HG03558 (cell line): ENCODE data around the gene MED17.
"Not testable (repeated sequence)": the region's sequence is repeated elsewhere in the genome, so short reads cannot be mapped to it uniquely, and the experiment has no call there.

Experiments used
- ATAC-seq: cut with Tn5 transposase; IDR thresholded peaks from one replicate; pipeline ENCODE4 v1.9.1; 2021; ENCODE audit warnings: moderate number of reproducible peaks; ENCODE audit not compliant: unreplicated experiment; ENCODE audit errors: extremely low read depth

MED17 gene, protein sequence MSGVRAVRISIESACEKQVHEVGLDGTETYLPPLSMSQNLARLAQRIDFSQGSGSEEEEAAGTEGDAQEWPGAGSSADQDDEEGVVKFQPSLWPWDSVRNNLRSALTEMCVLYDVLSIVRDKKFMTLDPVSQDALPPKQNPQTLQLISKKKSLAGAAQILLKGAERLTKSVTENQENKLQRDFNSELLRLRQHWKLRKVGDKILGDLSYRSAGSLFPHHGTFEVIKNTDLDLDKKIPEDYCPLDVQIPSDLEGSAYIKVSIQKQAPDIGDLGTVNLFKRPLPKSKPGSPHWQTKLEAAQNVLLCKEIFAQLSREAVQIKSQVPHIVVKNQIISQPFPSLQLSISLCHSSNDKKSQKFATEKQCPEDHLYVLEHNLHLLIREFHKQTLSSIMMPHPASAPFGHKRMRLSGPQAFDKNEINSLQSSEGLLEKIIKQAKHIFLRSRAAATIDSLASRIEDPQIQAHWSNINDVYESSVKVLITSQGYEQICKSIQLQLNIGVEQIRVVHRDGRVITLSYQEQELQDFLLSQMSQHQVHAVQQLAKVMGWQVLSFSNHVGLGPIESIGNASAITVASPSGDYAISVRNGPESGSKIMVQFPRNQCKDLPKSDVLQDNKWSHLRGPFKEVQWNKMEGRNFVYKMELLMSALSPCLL

DNA sequence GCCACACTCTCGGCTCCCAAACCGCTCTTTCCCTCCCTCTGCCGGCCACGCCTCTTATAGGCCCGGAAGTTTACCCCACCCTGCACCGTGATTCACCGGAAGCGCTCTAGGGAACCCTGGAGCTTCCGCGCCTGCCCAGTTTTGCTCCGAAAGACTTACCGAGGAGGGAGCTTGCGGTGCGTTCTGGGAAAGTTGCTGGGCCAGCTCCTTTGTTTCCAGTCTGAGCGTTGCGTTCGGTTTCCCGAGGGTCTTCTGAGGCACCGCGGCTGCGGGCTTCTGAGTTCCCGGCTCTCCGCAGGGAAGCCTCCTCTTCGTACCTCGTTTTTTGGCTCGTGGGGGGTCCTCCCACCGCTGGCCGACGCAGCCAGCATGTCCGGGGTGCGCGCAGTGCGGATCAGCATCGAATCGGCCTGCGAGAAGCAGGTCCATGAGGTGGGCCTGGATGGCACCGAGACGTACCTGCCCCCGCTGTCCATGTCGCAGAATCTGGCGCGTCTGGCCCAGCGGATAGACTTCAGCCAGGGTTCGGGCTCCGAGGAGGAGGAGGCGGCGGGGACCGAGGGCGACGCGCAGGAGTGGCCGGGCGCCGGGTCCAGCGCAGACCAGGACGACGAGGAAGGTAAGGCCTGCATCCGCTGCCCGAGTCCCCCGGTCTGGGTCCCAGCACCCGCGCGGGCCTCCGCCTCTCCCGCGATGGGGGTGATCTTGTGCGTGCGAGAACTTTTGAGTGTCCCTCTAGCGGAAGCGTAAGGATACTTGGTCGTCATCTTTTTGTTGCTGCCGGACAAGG, at the start of gene MED17:
MED17 (plus strand) TSS at position 138 of the 790 bp plus-strand sequence; CDS start at position 370, 232 bp downstream.
- ATAC-seq = peak; percentile 94

DNA sequence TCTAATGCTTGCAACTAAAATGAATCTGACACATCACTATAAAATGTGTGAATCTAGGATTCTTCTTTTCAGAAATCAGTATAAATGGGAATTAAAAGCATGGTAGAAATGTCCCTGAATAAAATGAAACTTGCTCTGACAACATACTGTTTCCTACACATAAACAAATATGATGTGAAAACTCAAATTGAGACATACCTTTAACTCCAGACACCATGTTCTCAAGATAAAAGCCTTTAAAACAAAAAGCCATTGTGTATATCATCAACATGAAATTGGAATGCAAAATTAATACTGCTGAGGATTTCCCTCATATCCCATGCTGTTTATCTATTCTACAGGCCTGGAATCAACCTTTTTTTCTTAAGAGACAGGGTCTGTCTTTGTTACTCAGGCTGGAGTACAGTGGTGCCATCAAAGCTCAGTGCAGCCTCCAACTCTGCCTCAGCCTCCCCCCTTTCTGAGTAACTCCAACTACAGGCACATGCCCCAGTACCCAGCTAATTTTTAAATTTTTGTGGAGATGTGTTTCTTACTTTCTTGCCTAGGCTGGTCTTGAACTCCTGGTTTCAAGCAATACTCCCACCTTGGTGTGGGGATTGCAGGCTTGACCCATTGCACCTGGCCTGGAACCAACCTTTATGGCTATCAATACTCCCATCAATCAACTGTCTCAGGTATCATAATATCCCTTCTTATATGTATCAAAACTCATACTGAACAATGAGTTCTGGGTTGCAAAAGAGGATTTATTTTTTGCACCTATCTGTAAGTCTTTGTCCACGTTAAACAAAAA, 49.5 kb upstream of the MED17 start:
- no peak for ATAC-seq

DNA sequence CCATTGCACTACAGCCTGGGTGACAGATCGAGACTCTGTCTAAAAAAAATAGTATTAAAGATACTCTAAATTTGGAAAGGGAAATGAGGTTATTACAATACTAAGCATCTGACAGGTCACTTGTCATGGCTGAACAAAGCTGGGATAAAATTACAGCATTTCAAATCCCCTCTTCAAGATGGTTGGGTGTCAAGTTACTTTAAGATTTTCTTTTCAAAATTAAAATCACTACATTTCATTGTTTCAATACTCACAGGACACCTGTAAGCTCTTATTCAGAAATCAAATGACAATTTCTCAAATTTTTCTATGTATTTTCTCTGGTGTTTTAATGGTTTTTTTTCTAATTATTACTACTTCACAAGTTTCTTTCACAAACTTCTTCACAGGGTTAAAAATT, 48.5 kb upstream of the MED17 start:
- ATAC-seq = no peak

DNA sequence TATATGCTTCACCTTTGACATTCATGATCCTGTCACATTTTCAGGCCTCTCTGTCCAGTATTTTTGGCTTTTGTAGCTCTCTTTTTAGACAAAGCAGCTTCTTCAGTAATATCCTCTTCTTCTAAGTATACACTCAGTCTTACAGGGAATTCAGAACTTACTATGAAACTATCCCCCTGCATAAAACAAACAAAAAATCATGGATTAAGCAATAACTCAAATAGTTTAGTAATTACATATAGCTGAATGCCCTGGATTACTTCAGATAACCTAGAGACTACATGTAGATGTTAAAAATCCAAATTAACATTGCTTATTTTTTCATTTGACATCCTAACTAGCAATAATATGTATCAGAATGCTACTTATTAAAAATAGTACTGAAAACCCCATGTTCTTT, 48.0 kb upstream of the MED17 start:
- no peak for ATAC-seq

DNA sequence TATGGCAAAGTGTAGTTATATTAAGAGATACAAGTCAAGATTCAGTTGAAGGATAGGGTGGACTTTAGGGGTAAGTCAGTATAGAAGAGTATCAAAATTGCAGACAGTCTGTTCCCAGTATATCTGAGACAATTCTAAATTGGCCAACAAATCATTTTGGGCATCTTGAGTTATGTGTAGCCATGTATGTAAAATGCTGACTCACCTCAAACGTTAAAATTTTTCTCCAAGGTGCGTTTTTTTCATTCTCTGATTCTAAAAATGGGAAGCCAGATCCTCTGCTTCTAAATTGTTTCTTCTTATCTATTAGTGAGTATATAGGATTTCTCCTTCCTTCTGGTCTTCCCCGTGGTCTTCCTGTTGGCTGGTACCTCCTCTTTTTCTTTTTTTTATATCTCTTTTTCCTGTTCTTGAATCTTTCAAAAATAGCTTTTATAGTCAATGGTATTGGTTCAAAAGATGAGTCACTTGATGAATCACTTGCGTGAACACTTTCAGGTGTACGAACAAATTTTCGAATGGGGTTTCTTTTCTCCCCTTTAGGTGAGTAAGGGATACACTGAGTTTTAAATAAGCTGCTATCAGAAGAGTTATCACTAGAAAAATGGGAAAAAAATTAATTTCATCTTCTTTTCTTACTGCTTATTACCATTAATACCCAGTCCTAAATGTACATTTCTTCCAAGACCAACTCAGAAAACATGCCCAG, 46.0 kb upstream of the MED17 start:
- ATAC-seq = no peak

DNA sequence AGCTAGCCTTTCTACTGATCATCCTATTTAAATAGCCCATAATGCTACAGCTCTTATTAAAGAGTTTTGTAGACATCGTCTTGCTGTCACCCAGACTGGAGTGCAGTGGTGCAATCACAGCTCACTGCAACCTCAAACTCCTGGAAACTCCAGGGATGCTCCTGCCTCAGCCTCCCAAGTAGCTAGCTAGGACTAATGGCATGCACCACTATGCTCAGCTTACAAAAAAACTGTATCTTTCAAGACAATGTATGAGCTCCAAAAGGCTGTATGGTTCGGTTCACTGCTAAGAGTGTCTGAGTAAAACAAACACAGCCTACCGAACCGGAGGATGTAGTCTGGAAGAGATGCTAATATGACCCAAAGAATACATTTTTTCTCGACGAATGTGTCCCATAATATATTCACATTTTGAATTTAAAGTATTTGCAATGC, 45.4 kb upstream of the MED17 start:
- ATAC-seq = no peak

DNA sequence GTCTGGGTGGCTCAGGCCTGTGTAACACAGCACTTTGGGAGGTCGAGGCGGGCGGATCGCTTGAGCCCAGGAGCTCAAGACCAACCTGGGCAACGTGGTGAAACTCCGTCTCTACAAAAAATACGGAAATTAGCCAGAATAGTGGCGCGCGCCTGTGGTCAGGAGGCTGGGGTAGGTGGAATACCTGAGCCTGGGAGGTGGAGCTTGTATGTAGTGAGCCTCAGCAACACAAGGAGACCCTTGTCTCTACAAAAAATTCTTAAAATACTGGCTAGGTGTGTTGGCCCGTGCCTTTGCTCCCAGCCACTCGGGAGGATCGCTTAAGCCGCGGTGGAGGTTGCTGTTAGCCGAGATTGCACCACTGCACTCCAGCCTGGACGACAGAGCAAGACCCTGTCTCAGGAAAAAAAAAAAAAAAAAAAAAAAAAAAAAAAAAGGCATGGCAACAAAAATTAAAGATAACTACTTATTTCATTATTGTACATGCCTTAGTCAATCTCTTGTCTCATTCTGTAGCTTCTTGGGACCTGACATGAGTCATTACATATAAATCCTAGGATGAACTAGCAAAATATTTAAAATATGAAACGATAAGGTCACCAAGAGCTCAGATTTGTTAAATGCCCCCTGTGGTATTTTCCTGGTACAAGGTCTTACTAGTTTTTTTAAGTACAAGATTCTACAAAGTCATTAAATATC, 43.9 kb upstream of the MED17 start:
- no peak for ATAC-seq

DNA sequence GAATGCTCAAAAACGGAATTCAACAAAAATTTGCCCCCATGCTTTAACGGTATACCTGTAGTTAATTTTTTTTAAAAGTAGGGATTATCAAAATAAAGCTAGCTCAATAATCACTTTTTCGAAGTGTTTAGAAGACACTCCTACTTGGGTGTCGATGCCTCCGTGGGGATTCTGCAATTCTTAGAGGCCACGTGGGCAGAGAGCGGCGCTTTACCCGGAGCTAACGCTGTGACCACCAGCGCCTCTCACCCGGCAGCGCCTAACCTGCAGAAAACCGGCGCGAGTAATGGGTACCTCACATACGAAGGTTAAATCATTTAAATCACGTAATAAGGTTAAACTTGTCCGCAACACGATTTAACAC, 43.4 kb upstream of the MED17 start:
- ATAC-seq = peak; percentile 18

DNA sequence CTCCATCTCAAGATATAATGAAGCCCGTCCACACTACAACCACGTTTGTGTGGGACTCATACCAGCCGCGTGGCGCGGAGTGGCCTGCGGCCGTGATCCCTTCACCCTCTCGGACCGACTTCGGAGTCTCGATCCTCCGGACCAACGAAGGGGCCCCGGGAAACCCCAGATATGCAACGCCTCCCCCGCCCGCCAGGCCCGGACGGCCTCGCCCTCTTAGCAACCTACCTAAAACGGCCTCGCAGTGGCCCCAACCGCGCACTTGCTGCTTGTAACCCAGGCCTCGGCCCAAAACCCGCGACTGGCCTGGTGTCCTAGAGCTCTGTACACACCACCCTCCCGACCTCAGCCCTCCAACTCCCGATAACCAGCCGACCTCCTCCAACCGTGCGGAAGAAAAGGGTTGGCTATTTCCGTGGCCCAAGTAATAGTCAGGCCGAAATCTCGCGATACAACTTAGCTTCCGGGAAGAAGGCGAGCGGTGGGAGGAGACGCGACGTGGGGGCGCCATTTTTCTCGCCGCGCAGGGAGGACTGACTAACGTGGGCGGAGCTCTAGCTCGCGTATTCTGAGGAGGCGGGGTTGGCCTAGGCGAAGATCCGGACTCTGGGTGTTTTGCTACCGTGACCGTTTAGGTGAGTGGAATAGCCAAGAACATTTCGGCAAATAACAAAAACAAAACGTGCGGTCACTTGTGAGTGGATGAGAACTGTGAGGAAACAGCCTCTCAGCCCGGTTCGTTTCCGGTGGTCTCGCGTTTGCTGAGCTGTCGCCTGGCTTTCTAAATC, 42.8 kb upstream of the MED17 start, which contains the start of the genes C11orf54 and TAF1D:
C11orf54 (plus strand) TSS at position 579 of the 788 bp plus-strand sequence. CDS start 5,722 bp downstream, outside the sequence.
TAF1D (minus strand) TSS at position 402 of the 788 bp plus-strand sequence. CDS start 2,191 bp downstream, outside the sequence.
- ATAC-seq = peak; percentile 75

DNA sequence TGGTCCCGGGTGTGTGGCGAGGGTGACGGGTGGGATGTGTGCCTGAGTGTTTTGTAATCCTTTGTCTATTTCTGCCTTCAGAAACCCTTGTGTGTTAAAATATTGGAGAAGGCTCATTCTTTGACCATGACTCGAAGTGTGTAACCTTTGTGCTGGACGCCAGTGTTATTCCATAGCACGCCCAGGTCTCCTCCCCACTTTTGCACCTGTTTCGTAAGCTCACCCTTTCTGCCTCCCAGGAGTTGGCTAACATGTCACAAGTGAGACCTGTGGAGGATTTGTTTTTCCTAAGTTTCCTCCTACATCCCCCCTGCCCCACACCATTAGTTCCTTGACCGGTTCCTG, 42.2 kb upstream of the MED17 start:
- no peak for ATAC-seq

DNA sequence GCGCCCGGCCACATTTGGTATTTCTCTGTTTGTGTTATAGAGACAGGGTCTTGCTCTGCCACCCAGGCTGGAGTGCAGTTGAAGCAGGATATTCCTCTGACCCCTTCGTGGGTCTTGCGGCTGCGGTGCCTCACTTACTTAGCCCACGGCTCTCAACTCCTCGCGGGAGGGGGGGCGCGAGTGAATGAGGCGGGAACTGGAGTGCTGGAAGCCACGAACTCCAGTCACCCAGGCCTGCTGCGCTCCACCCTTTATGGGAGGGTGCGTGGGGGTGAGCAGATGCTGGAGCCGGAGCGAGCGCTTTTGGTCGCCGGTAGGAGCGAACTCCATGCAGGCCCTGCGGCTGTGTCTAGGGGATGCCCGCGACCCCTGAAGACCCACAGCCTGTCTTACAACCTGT, 40.8 kb upstream of the MED17 start:
- no peak for ATAC-seq

DNA sequence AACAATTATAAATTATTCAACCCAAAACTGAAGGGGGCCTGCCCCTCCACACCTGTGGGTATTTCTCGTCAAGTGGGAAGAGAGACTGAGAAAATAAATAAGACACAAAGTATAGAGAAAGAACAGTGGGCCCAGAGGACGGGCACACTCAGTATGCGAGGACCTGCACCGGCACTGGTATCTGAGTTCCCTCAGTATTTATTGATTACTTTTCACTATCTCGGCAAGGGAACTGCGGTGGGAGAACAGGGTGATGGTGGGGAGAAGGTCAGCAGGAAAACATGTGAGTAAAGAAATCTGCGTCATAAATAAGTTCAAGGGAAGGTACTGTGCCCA, 39.4 kb upstream of the MED17 start:
- no peak for ATAC-seq

DNA sequence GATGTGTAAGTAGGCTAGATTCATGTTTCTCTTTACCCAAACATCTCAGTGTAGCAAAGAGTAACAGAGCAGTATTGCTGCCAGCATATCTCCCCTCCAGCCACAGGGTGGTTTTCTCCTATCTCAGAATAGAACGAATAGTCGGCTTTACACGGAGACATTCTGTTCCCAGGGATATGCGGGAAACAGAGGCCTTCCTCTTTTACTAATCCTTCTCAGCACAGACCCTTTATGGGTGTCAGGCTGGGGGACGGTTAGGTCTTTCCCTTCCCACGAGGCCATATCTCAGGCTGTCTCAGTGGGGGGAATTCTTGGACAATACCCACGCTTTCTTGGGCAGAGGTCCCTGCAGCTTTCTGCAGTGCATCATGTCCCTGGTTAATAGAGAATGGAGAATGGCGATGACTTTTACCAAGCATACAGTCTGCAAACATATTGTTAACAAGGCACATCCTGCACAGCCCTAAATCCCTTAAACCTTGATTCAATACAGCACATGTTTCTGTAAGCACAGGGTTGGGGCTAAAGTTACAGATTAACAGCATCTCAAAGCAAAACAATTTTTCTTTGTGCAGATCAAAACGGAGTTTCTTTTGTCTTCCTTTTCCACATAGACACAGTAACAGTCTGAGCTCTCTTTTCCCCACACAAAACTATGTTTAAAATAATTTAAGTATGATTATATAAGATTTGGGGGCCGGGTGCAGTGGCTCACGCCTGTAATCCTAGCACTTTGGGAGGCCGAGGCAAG, 38.9 kb upstream of the MED17 start:
- not testable (repeated sequence) for ATAC-seq

DNA sequence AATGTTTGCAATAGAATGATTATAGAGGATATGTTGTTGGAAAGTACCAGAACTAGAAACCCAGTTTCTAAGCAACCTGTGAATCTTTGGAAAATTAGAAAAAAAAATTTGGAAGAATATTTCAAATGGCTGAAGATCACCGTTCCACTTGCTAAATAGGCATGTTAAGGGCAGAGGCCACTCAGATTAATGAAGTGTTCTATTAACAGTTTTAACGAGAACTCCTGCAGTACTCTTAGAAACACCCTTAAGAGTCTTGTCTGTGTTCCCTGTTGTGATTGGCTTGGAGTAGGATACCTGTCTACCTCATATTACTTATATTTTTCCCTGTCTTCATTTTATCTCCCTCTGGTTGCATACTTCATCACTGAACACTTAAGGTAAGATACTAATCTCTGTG, 38.0 kb upstream of the MED17 start:
- no peak for ATAC-seq

DNA sequence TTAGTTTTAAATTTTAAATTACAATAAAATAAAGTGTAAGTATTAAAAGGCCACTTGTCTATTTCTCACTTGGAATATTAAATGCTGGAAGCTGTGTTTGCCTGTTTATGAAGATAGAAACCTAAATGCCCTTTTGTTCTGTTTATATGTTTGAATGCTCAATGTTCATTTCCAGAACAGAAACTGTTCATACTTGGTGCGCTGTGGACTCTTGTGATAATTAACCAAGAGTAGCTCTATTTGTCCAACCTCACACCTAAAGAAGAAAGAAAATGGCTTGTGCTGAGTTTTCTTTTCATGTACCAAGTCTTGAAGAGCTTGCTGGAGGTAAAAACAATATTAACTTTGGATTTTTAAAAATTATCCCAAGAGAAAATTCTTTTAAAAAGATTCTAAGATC, 37.0 kb upstream of the MED17 start:
- ATAC-seq = peak; percentile 94

DNA sequence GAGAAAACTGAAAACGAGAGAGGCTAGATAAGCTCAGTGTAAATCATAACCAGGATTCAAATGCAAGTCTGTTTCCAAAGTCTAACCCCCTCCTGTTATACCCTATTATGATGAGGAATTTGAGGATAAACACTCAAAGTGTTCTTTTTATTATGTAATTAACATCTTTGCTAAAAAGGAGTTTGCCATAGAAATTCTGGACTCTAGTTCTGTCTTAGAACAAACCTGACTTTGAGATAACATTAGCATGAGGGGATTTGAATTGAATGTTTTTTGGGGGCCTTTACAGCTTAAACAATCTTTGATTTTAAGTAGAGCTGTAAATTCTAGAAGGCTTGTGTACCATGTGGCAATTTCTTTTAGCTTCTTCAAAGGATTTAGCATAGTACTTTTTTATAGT, 33.1 kb upstream of the MED17 start:
- ATAC-seq = no peak

DNA sequence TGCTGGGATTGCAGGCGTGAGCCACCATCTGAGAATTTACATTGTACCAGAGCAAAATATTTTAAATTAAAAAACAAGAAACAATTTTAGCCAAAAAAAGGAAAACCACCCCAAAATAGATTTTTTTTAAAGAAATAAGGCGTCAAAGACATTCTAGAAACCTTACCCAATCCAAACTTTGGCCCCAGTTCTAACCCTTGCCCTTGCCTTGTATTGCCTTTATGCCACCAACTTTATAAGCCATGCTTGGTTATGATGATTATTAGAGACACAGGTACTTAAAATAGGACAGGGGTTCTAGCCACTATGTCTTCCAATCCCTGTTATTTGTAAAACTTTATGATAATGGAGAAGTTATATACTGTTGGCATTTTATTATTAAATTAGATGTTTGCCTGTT, 30.8 kb upstream of the MED17 start:
- no peak for ATAC-seq

DNA sequence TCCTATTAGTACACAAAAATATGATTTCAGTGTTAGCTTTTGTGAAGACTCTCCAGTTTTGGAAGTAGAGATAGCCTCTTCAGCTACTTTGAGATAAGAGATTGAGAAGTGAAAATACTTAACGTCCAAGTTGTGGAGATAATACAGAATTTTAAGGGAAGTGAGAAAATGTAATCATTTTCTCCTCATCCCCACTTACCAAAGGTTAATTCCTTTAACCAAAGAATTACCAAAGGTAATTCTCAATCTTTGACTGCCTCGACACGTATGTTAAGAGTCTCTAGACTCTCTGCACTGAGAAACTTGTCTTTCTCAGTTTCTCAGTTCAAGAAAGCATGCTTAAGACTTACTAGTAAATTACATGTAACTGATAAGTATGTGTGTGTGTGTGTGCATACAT, 27.3 kb upstream of the MED17 start:
- no peak for ATAC-seq
